Activated CD8-positive, alpha-beta T cell treated with anti-CD3 and anti-CD28 coated beads for 36 hours (primary cell): ENCODE measurements around the gene NME9. TPM values are rescaled to one million over a fixed set of nuclear protein-coding genes. Genes with fewer than 3 reads are reported as not detected.

ENCODE experiments used
- ATAC-seq: fragments of 200-7000 bp; cut with Tn5 transposase; one replicate; pipeline ENCODE4 v1.10.0; 2021; ENCODE audit warnings: mild to moderate bottlenecking, moderate library complexity
- CTCF ChIA-PET: fragments of 350-600 bp; sonication (Branson Sonifier 250); formaldehyde crosslinking; loops from one replicate; lab custom pipeline; 2021; ENCODE audit warnings: antibody characterized with exemption; lab: Charles Lee
- POLR2A ChIA-PET: fragments of 350-600 bp; sonication (Branson Sonifier 250); formaldehyde crosslinking; loops from one replicate; lab custom pipeline; 2021; ENCODE audit warnings: antibody characterized with exemption; lab: Charles Lee
- DNase-seq: peaks from one replicate; pipeline ENCODE4 v3.0.0-alpha.2; 2020
- H3K27ac Mint-ChIP-seq: one replicate; pipeline ENCODE4 v1.8.0; 2021; ENCODE audit warnings: mild to moderate bottlenecking, mixed read lengths
- H3K27me3 Mint-ChIP-seq: one replicate; pipeline ENCODE4 v1.8.0; 2021; ENCODE audit warnings: mixed read lengths
- H3K36me3 Mint-ChIP-seq: one replicate; pipeline ENCODE4 v1.8.0; 2021; ENCODE audit warnings: low read depth, mixed read lengths
- H3K4me1 Mint-ChIP-seq: one replicate; pipeline ENCODE4 v1.8.0; 2021; ENCODE audit warnings: low read depth, mixed read lengths
- H3K4me3 Mint-ChIP-seq: one replicate; pipeline ENCODE4 v1.8.0; 2021; ENCODE audit warnings: mild to moderate bottlenecking, moderate library complexity, mixed read lengths
- H3K9me3 Mint-ChIP-seq: one replicate; pipeline ENCODE4 v1.8.0; 2021; ENCODE audit warnings: mixed read lengths
- intact Hi-C: fragments of 100-400 bp; cut with micrococcal nuclease; formaldehyde crosslinking; loops from one replicate; pipeline ENCODE4 v1.10.0; 2022
- total RNA-seq, 2 experiments: library from RNA; stranded (reverse); gene quantifications; one replicate each; pipeline ENCODE4 v1.2.3, GENCODE V29; 2021
- TF ChIP-seq, protein P1 (sequence below): fragments of 200-600 bp; IDR thresholded peaks from one replicate; pipeline ENCODE4 v1.8.0; 2022; ENCODE audit warnings: antibody characterized with exemption, mild to moderate bottlenecking

Gene NME9
- total RNA-seq, 2 experiments from 2014 or later, result 0.45 TPM; not detected in 1

DNA sequence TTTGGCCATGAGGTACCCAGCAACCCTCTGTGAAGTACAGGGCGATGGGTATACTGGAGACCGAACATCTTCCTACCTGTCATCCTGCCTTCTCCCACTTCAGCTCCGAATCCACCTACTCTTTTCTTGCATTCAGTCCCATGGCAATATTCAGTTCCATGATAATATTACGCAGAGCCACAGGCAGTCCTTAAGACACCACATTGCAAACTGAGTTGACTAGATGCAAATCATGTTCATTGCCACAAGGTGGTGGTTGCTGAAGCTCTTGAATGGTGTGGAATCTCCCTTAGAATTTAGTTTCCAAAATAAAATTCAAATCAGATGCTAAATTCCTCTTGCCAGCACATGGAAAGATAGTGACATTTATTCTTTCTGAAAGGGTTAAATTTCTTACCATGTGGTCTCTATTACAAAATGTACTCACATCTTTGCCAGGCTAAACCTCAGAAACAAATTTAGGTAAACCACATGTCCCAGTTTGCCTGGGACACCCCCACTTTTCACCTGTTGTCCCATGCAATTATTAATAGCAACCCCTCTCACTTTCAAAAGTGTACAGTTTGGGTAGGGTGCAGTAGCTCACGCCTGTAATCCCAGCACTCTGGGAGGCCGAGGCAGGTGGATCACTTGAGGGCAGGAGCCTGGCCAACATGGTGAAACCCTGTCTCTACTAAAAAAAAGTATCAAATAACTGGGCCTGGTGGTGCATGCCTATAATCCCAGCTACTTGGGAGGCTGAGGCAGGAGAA lies 1.7 kb upstream of the NME9 start:
- ChIA-PET CTCF (interaction anchor here (1.0 to 3.2 kb wide), 5 partner anchors 17 to 585 kb away, joined by 3 to 16 read pairs (median 4); partner anchors contain the start of gene ESYT3), POLR2A (no interaction called here)
- TF ChIP-seq, protein P1, sequence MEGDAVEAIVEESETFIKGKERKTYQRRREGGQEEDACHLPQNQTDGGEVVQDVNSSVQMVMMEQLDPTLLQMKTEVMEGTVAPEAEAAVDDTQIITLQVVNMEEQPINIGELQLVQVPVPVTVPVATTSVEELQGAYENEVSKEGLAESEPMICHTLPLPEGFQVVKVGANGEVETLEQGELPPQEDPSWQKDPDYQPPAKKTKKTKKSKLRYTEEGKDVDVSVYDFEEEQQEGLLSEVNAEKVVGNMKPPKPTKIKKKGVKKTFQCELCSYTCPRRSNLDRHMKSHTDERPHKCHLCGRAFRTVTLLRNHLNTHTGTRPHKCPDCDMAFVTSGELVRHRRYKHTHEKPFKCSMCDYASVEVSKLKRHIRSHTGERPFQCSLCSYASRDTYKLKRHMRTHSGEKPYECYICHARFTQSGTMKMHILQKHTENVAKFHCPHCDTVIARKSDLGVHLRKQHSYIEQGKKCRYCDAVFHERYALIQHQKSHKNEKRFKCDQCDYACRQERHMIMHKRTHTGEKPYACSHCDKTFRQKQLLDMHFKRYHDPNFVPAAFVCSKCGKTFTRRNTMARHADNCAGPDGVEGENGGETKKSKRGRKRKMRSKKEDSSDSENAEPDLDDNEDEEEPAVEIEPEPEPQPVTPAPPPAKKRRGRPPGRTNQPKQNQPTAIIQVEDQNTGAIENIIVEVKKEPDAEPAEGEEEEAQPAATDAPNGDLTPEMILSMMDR, result peak; percentile 27
- Mint-ChIP-seq H3K9me3 (no peaks in the 10 kb centered on the region), H3K27ac (no peak overlapping the region), H3K4me1 (peaks cover 29% of the 10 kb centered on the region), H3K4me3 (no peak overlapping the region), H3K27me3 (no peaks in the 10 kb centered on the region), H3K36me3 (no peaks in the 10 kb centered on the region)
- intact Hi-C loops, result loop anchor here (5.0 kb wide), 1 partner anchor 154 kb away; no protein-coding TSS in a partner anchor
- ATAC-seq (no peak), DNase-seq (no peak)

DNA sequence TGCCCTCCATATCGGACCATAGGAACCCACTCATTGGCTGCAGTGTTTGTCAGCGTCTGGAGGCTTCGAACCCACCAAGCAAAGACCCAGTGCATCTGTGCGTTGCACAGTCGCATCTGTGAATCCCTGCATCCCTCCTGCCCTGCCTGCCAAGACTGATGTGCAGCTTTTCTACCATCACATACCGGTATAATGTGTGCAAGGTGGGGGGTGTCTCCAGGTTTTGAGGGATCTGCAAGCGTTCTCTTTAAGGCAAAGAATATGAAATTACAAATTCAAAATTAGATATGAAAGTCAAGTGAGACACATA lies 288 bp upstream of the NME9 start:
- Mint-ChIP-seq H3K27ac (peak overlapping the region; percentile 19), H3K36me3 (no peaks in the 10 kb centered on the region), H3K9me3 (no peaks in the 10 kb centered on the region), H3K4me3 (peak overlapping the region; percentile 84), H3K27me3 (no peaks in the 10 kb centered on the region), H3K4me1 (peaks cover 30% of the 10 kb centered on the region)
- ATAC-seq, result no peak
- POLR2A ChIA-PET, result no interaction called here
- CTCF ChIA-PET, result interaction anchor here (1.0 to 1.6 kb wide), 6 partner anchors 16 to 586 kb away, joined by 3 to 5 read pairs (median 4); partner anchors contain the start of gene ESYT3
- intact Hi-C loops, result loop anchor here (5.0 kb wide), 2 partner anchors 143 to 153 kb away; partner anchors contain the start of gene ARMC8
- no peak for DNase-seq
- TF ChIP-seq, protein P1, result no peak

DNA sequence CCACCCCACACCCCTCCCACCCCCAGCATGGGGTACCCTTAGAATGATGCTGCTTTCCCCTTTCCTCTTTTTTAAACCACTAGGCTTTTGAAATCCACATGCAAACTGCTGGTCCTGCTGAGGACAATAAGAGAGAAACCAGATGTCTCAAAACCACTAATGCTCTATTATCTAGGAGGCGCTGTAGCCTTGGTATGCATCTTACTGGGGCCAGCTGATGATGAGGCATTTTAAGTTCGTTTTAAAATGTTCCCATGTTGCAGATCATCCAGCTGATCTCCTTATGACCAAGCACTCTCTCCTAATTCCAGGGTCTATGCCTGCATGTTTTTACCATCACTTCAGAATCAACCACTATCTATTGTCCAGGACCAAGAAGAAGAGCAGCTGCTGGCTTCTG lies 1.3 kb downstream of the NME9 start:
- CTCF ChIA-PET, result interaction anchor here (0.8 to 1.7 kb wide), 14 partner anchors 9 to 595 kb away, joined by 3 to 7 read pairs (median 4); partner anchors contain the start of gene MRAS
- peak overlapping the region; percentile 42 for H3K4me3 Mint-ChIP-seq
- peak overlapping the region; percentile 64 for H3K27ac Mint-ChIP-seq
- no peaks in the 10 kb centered on the region for H3K27me3 Mint-ChIP-seq
- POLR2A ChIA-PET, result interaction anchor here (1.3 to 1.4 kb wide), 2 partner anchors 18 to 141 kb away, joined by 3 to 6 read pairs; partner anchors contain the start of gene ARMC8
- intact Hi-C loops, result loop anchor here (5.0 kb wide), 1 partner anchor 141 kb away; the partner anchor contains the start of gene ARMC8
- ATAC-seq, result no peak
- TF ChIP-seq, protein P1, result no peak
- peaks cover 36% of the 10 kb centered on the region for H3K4me1 Mint-ChIP-seq
- H3K36me3 Mint-ChIP-seq, result no peaks in the 10 kb centered on the region
- no peaks in the 10 kb centered on the region for H3K9me3 Mint-ChIP-seq
- no peak for DNase-seq

DNA sequence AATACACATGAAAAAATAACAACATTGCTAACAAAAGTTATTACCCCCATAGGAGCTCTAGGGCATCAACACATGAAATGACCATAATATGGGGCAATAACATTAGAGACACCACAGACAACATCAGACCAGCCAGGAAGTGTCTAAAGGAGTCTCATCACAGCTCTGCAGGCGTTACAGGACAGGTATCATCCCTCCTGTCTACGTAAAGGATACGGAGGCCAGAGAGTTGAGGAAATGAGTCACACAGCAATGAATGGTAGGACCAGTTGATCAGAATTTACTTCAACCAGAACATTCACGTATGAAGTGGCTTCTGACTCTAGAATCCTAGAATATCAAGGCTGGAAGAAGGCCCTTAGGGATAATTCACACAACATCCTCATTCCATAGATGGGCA lies 1.8 kb downstream of the NME9 start:
- Mint-ChIP-seq H3K4me3 (no peak overlapping the region), H3K27ac (no peak overlapping the region), H3K9me3 (no peaks in the 10 kb centered on the region), H3K27me3 (no peaks in the 10 kb centered on the region), H3K36me3 (no peaks in the 10 kb centered on the region), H3K4me1 (peaks cover 36% of the 10 kb centered on the region)
- intact Hi-C loops, result loop anchor here (5.0 kb wide), 1 partner anchor 141 kb away; the partner anchor contains the start of gene ARMC8
- POLR2A ChIA-PET, result interaction anchor here (1.3 to 1.4 kb wide), 2 partner anchors 18 to 141 kb away, joined by 3 to 6 read pairs; partner anchors contain the start of gene ARMC8
- ATAC-seq, result no peak
- no peak for DNase-seq
- CTCF ChIA-PET, result interaction anchor here (1.0 to 1.7 kb wide), 4 partner anchors 20 to 588 kb away, joined by 3 to 7 read pairs (median 4); partner anchors contain the start of gene MRAS
- TF ChIP-seq, protein P1, result no peak
